Peyer's patch (tissue), 4 donors: ENCODE results near the gene CCDC194. TPM values are rescaled to one million over a fixed set of nuclear protein-coding genes. Genes with fewer than 3 reads are reported as not detected.

Experiments used
- DNase-seq, 3 donors: peaks; one replicate each; pipeline ENCODE4 v3.0.0-alpha.2; 2017 to 2019
- H3K27ac ChIP-seq, 4 donors: fragments of 200-600 bp; sonication (generic); one replicate each; pipeline ENCODE4 v1.5.1; 2016 to 2019
- H3K27me3 ChIP-seq, 2 donors: fragments of 200-600 bp; sonication (generic); one replicate each; pipeline ENCODE4 v1.5.1; 2019
- H3K36me3 ChIP-seq, 3 donors: fragments of 200-600 bp; sonication (generic); one replicate each; pipeline ENCODE4 v1.5.1; 2016 to 2019
- H3K4me1 ChIP-seq, 4 donors: fragments of 200-600 bp; sonication (generic); one replicate each; pipeline ENCODE4 v1.5.1; 2016 to 2019
- H3K4me3 ChIP-seq, 4 donors: fragments of 200-600 bp; sonication (generic); 1 replicate in 3 of 4; 2 replicates in 1 of 4; pipeline ENCODE4 v1.5.1; 2016 to 2019; ENCODE audit warnings: mild to moderate bottlenecking in 1 of 4
- H3K9me3 ChIP-seq, 4 donors: fragments of 200-600 bp; sonication (generic); one replicate each; pipeline ENCODE4 v1.5.1; 2016 to 2019; ENCODE audit warnings: mild to moderate bottlenecking in 1 of 4
- CTCF ChIP-seq, 6 experiments: fragments of 450-650 bp in 4 of 6; fragments of 200-600 bp in 2 of 6; sonication (generic) in 1 of 6; IDR thresholded peaks; one replicate each; pipeline ENCODE4 v1.5.1; 2017 to 2019; ENCODE audit warnings: antibody characterized with exemption in 6 of 6, mild to moderate bottlenecking in 3 of 6, moderate library complexity in 1 of 6
- POLR2A ChIP-seq, 2 donors: fragments of 450-650 bp; IDR thresholded peaks; one replicate each; pipeline ENCODE4 v1.5.1; 2017; ENCODE audit warnings: antibody characterized with exemption in 2 of 2, mild to moderate bottlenecking in 2 of 2, moderate library complexity in 2 of 2
- total RNA-seq, 4 donors: library from RNA; depleted of rRNA; stranded (reverse); fragments of >200 nt; gene quantifications; one replicate each; pipeline ENCODE4 v1.1.0, GENCODE V29; 2016

Gene CCDC194
- total RNA-seq, 4 donors from 2014 or later, result not detected

GRCh38 chr19:17405250-17406045 lies 11.5 kb upstream of the CCDC194 start, which contains the start of gene BST2:
BST2 (minus strand) TSS chr19:17405630; CDS start chr19:17405575, 55 bp downstream.
- peak within 1 kb of the TSS; percentile 49 to 56 (median 52) for H3K4me3 ChIP-seq
- H3K27ac ChIP-seq, result peak within 1 kb of the TSS; percentile 87 to 93 (median 91)
- H3K9me3 ChIP-seq, result no peaks in the 10 kb centered on the region

GRCh38 chr19:17404621-17405249 lies 10.7 kb upstream of the CCDC194 start:
- DNase-seq, result no peak
- H3K4me1 ChIP-seq, result peaks cover 0 to 38% (median 21%) of the 10 kb centered on the region in 4 donors
- H3K9me3 ChIP-seq, result no peaks in the 10 kb centered on the region
- H3K4me3 ChIP-seq, result peak overlapping the region; percentile 49 to 56 (median 52)
- TF ChIP-seq POLR2A (IDR thresholded peaks at IDR 0.05) (no peak), CTCF (IDR thresholded peaks at IDR 0.05) (no peak)
- no peaks in the 10 kb centered on the region for H3K36me3 ChIP-seq
- peak overlapping the region; percentile 87 to 93 (median 91) for H3K27ac ChIP-seq
- H3K27me3 ChIP-seq, result no peaks in the 10 kb centered on the region

More at GRCh38 chr19:17405250-17406045, 11.5 kb upstream of the CCDC194 start, which contains the start of gene BST2:
- Histone ChIP-seq H3K4me1 (peaks cover 0 to 38% (median 21%) of the 10 kb centered on the region in 4 donors), H3K36me3 (no peaks in the 10 kb centered on the region), H3K27me3 (no peaks in the 10 kb centered on the region)
- TF ChIP-seq POLR2A (IDR thresholded peaks at IDR 0.05) (peak in 1 of 2 donors; percentile 25), CTCF (IDR thresholded peaks at IDR 0.05) (no peak)
- peak; percentile 63 to 81 (median 77) for DNase-seq

- peaks cover 0 to 38% (median 21%) of the 10 kb centered on the region in 4 donors for H3K4me1 ChIP-seq
- peak overlapping the region; percentile 49 to 56 (median 52) for H3K4me3 ChIP-seq
- H3K27me3 ChIP-seq, result no peaks in the 10 kb centered on the region
- no peaks in the 10 kb centered on the region for H3K9me3 ChIP-seq
- DNase-seq, result no peak
- no peaks in the 10 kb centered on the region for H3K36me3 ChIP-seq
- TF ChIP-seq CTCF (IDR thresholded peaks at IDR 0.05) (no peak), POLR2A (IDR thresholded peaks at IDR 0.05) (no peak)
- H3K27ac ChIP-seq, result peak overlapping the region in 3 of 4 donors; percentile 26 to 91 (median 39)
These were observed 10.0 kb upstream of the CCDC194 start for GRCh38 chr19:17404015-17404414.

GRCh38 chr19:17402982-17403855 lies 9.2 kb upstream of the CCDC194 start:
- Histone ChIP-seq H3K27ac (peak overlapping the region in 3 of 4 donors; percentile 26 to 91 (median 39)), H3K4me3 (peak overlapping the region; percentile 49 to 56 (median 52)), H3K27me3 (no peaks in the 10 kb centered on the region), H3K36me3 (no peaks in the 10 kb centered on the region), H3K9me3 (no peaks in the 10 kb centered on the region), H3K4me1 (peaks cover 0 to 38% (median 21%) of the 10 kb centered on the region in 4 donors)
- TF ChIP-seq CTCF (IDR thresholded peaks at IDR 0.05) (no peak), POLR2A (IDR thresholded peaks at IDR 0.05) (no peak)
- peak in 1 of 3 donors; percentile 21 for DNase-seq

GRCh38 chr19:17401628-17402027 lies 7.6 kb upstream of the CCDC194 start:
- Histone ChIP-seq H3K4me1 (peaks cover 0 to 26% (median 19%) of the 10 kb centered on the region in 4 donors), H3K36me3 (no peaks in the 10 kb centered on the region), H3K4me3 (no peak overlapping the region), H3K9me3 (no peaks in the 10 kb centered on the region), H3K27me3 (no peaks in the 10 kb centered on the region), H3K27ac (no peak overlapping the region)
- DNase-seq, result no peak
- TF ChIP-seq CTCF (IDR thresholded peaks at IDR 0.05) (no peak), POLR2A (IDR thresholded peaks at IDR 0.05) (no peak)
